ENCODE data around the gene OR8B4. TPM values are rescaled to one million over a fixed set of nuclear protein-coding genes. Genes with fewer than 3 reads are reported as not detected.

The OR8B4 gene, protein sequence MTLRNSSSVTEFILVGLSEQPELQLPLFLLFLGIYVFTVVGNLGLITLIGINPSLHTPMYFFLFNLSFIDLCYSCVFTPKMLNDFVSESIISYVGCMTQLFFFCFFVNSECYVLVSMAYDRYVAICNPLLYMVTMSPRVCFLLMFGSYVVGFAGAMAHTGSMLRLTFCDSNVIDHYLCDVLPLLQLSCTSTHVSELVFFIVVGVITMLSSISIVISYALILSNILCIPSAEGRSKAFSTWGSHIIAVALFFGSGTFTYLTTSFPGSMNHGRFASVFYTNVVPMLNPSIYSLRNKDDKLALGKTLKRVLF
- total RNA-seq (ENCODE audit: low replicate concordance) = not detected in 2 replicates
- long read RNA-seq = 0 reads

DNA sequence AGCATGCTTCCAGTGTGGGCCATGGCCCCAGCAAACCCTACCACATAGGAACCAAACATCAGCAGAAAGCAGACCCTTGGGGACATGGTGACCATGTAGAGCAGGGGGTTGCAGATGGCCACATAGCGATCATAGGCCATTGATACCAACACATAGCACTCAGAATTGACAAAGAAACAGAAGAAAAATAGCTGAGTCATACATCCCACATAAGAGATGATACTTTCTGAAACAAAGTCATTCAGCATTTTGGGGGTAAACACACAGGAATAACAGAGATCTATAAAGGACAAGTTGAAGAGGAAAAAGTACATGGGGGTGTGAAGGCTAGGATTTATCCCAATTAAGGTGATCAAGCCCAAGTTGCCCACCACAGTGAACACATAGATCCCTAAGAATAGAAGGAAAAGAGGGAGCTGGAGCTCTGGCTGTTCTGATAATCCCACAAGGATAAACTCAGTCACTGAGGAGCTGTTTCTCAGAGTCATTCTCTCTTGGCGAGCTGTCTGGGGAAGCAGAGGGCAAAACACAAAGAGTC is at the start of gene OR8B4:
TSS of gene OR8B4 (minus strand) at position 488 of the 538 bp plus-strand sequence. CDS start at position 488, 0 bp downstream.
- TF ChIP-seq, protein P1, sequence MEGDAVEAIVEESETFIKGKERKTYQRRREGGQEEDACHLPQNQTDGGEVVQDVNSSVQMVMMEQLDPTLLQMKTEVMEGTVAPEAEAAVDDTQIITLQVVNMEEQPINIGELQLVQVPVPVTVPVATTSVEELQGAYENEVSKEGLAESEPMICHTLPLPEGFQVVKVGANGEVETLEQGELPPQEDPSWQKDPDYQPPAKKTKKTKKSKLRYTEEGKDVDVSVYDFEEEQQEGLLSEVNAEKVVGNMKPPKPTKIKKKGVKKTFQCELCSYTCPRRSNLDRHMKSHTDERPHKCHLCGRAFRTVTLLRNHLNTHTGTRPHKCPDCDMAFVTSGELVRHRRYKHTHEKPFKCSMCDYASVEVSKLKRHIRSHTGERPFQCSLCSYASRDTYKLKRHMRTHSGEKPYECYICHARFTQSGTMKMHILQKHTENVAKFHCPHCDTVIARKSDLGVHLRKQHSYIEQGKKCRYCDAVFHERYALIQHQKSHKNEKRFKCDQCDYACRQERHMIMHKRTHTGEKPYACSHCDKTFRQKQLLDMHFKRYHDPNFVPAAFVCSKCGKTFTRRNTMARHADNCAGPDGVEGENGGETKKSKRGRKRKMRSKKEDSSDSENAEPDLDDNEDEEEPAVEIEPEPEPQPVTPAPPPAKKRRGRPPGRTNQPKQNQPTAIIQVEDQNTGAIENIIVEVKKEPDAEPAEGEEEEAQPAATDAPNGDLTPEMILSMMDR (conservative IDR thresholded peaks at IDR 0.05) = no peak
- H3K4me1 Mint-ChIP-seq (ENCODE audit: unreplicated experiment) = no peaks in the 10 kb centered on the region
- no peaks in the 10 kb centered on the region for H3K36me3 Mint-ChIP-seq
- H3K9me3 Mint-ChIP-seq = peaks cover 3% of the 10 kb centered on the region
- no peaks in the 10 kb centered on the region for H3K27me3 Mint-ChIP-seq
- H3K27ac Mint-ChIP-seq = no peak within 1 kb of the TSS
- no peak for DNase-seq (ENCODE audit: extremely low spot score, unreplicated experiment)
- H3K4me3 Mint-ChIP-seq = no peak within 1 kb of the TSS

DNA sequence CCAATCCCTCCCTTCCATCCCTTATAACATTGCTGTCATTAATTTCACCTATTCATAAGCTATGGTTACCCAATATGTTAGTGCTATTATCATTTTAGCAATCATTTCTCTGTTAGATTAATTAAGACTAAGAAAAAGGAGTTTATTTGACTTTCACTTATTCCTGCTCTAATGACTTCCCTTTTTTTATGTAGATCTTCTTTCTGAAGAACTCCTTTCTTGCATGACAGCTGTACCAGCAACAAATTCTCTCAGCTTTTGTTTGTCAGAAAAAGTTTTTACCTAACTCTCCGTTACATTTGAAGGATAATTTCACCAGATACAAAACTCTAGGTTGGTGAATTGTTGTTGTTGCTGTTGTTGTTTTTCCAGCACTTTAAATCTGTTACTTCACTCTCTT is 49.4 kb upstream of the OR8B4 start:
- Mint-ChIP-seq H3K9me3 (no peaks in the 10 kb centered on the region), H3K4me3 (no peak overlapping the region), H3K4me1 (ENCODE audit: unreplicated experiment) (peaks cover 5% of the 10 kb centered on the region), H3K36me3 (no peaks in the 10 kb centered on the region), H3K27me3 (peaks cover 35% of the 10 kb centered on the region), H3K27ac (no peak overlapping the region)
- DNase-seq (ENCODE audit: extremely low spot score, unreplicated experiment) = no peak
- TF ChIP-seq, protein P1 (conservative IDR thresholded peaks at IDR 0.05) = no peak

DNA sequence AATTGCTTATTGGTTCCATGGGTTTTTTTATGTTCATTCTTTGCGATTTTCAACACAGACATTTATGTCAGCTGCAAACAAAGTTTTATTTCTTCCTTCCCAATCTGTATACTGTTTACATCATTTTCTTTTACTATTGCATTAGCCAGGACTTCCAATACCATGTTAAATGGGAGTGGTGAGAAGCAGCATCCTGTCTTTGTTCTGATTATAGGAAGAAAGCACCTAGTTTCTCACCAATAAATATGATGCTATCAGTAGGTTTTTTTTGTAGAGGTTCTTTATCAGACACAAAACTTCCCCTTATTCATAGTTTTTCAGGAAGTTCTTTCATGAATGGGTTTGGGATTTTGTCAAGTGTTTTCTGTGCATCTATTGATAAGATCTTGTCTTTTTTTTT is 48.8 kb upstream of the OR8B4 start:
- Mint-ChIP-seq H3K4me3 (no peak overlapping the region), H3K36me3 (no peaks in the 10 kb centered on the region)
- TF ChIP-seq, protein P1 (conservative IDR thresholded peaks at IDR 0.05) = no peak

DNA sequence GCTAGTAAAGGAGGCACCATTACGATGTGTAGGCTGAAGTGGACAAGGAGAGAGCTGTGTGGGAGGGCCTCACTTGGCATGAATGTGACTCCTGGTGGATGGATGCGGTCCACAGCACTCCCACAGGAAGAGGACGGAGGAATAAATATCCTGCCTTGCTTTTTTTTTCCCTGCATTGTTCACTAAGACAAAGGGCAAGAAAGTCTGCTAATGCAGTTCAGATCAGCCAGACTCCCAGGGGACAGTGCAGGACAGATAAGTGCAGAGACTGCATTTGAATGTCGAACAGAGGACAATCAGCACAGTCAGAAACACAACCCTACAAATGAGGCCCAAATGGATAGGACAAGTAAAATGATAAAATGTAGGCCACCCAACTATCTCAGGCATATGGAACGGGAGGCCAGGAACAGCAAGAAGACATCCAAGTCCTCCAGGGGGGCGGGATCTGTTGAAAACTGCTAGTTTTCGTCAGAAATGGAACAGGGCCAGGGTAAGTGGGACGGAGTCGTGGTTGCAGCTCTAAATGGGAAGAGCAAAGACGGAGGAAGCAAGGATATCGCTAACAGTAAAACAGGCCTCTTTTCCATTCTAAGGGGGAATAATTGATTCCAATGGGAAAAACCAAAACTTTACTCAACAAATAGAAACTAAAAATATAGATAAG is 46.0 kb upstream of the OR8B4 start:
- peaks cover 5% of the 10 kb centered on the region for H3K4me1 Mint-ChIP-seq (ENCODE audit: unreplicated experiment)
- no peak overlapping the region for H3K27ac Mint-ChIP-seq
- no peaks in the 10 kb centered on the region for H3K36me3 Mint-ChIP-seq
- DNase-seq (ENCODE audit: extremely low spot score, unreplicated experiment) = no peak
- H3K27me3 Mint-ChIP-seq = peaks cover 48% of the 10 kb centered on the region
- TF ChIP-seq, protein P1 (conservative IDR thresholded peaks at IDR 0.05) = no peak
- no peaks in the 10 kb centered on the region for H3K9me3 Mint-ChIP-seq
- H3K4me3 Mint-ChIP-seq = no peak overlapping the region

More for the DNA sequence above, 48.8 kb upstream of the OR8B4 start:
- H3K27me3 Mint-ChIP-seq = peaks cover 37% of the 10 kb centered on the region
- peaks cover 5% of the 10 kb centered on the region for H3K4me1 Mint-ChIP-seq (ENCODE audit: unreplicated experiment)
- H3K27ac Mint-ChIP-seq = no peak overlapping the region
- H3K9me3 Mint-ChIP-seq = no peaks in the 10 kb centered on the region
- DNase-seq (ENCODE audit: extremely low spot score, unreplicated experiment) = no peak

DNA sequence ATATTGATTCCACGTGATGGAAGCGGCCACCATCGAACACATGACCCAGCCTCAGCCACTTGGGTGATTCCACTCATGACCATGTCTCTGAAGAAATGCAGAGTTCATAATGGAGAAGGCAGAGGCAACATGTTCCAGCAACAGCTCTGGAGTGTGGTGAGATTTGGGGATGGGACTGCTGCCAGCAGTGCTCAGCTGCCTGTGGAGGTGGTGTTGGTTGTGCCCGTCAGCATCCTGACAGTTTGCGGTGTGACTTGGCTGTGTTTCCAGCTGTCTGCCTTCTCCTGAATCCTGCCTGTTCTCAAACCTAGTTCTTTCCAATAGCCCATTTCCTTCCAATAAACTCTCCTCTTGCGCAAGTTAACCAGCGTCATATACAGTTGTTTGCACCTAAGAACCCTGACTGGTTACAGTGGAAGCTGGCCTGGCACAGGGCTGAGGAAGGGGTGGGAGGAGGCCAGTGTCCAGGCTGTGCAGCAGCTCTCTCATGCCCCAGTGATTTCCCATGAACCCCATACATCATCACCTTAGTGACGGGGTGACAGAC is 42.8 kb upstream of the OR8B4 start:
- H3K27me3 Mint-ChIP-seq = peaks cover 38% of the 10 kb centered on the region
- H3K4me1 Mint-ChIP-seq (ENCODE audit: unreplicated experiment) = peaks cover 5% of the 10 kb centered on the region
- no peak overlapping the region for H3K4me3 Mint-ChIP-seq
- no peaks in the 10 kb centered on the region for H3K9me3 Mint-ChIP-seq
- TF ChIP-seq, protein P1 (conservative IDR thresholded peaks at IDR 0.05) = no peak
- no peak overlapping the region for H3K27ac Mint-ChIP-seq
- H3K36me3 Mint-ChIP-seq = no peaks in the 10 kb centered on the region
- no peak for DNase-seq (ENCODE audit: extremely low spot score, unreplicated experiment)

All from type B pancreatic cell (in vitro differentiated cells).